GM18505 (cell line): ENCODE data around the gene GNL2.

Source experiments
- ATAC-seq: cut with Tn5 transposase; IDR thresholded peaks from one replicate; pipeline ENCODE4 v1.9.1; 2021; ENCODE audit not compliant: unreplicated experiment
- POLR2A ChIP-seq: IDR thresholded peaks from 4 replicates; pipeline ENCODE4 v1.6.1; 2011; ENCODE audit warnings: borderline replicate concordance; ENCODE audit not compliant: insufficient read depth, insufficient read length; ENCODE audit errors: extremely low read depth

GNL2 gene

GRCh38 chr1:37595440-37596181 is at the start of gene GNL2:
GNL2 (minus strand) TSS chr1:37595937; CDS start chr1:37595822, 115 bp downstream.
- ATAC-seq: peak; percentile 96
- peak; percentile 91 for TF ChIP-seq POLR2A

GRCh38 chr1:37641059-37641458 is 45.3 kb upstream of the GNL2 start:
- no peak for TF ChIP-seq POLR2A
- no peak for ATAC-seq

GRCh38 chr1:37636435-37636834 is 40.7 kb upstream of the GNL2 start:
- ATAC-seq: no peak

GRCh38 chr1:37634992-37635902 is 39.5 kb upstream of the GNL2 start:
- ATAC-seq: no peak

More at GRCh38 chr1:37636435-37636834, 40.7 kb upstream of the GNL2 start:
- TF ChIP-seq POLR2A: no peak

GRCh38 chr1:37634244-37634991 is 38.7 kb upstream of the GNL2 start, which contains the start of gene RSPO1:
RSPO1 (minus strand) TSS chr1:37634892; CDS start chr1:37629661, 5,231 bp downstream.
- no peak for TF ChIP-seq POLR2A
- ATAC-seq: no peak

More at GRCh38 chr1:37634992-37635902, 39.5 kb upstream of the GNL2 start:
- no peak for TF ChIP-seq POLR2A

- no peak for TF ChIP-seq POLR2A
- ATAC-seq: no peak
These were observed 38.2 kb upstream of the GNL2 start for GRCh38 chr1:37633938-37634243.

- TF ChIP-seq POLR2A: no peak
- no peak for ATAC-seq
These were observed 37.6 kb upstream of the GNL2 start for GRCh38 chr1:37633040-37633937.

- TF ChIP-seq POLR2A: no peak
These were observed 35.3 kb upstream of the GNL2 start for GRCh38 chr1:37631036-37631435.

GRCh38 chr1:37630426-37631028 is 34.8 kb upstream of the GNL2 start:
- TF ChIP-seq POLR2A: no peak
- ATAC-seq: no peak

More at GRCh38 chr1:37631036-37631435, 35.3 kb upstream of the GNL2 start:
- ATAC-seq: no peak

GRCh38 chr1:37629726-37630425 is 34.1 kb upstream of the GNL2 start:
- ATAC-seq: no peak

GRCh38 chr1:37629008-37629407 is 33.3 kb upstream of the GNL2 start:
- ATAC-seq: no peak
- no peak for TF ChIP-seq POLR2A

More at GRCh38 chr1:37629726-37630425, 34.1 kb upstream of the GNL2 start:
- no peak for TF ChIP-seq POLR2A

GRCh38 chr1:37628026-37628556 is 32.4 kb upstream of the GNL2 start:
- TF ChIP-seq POLR2A: no peak
- no peak for ATAC-seq

- no peak for TF ChIP-seq POLR2A
- no peak for ATAC-seq
These were observed 26.4 kb upstream of the GNL2 start for GRCh38 chr1:37622131-37622530.
